HepG2 (cell line): ENCODE measurements around the gene GRIK5. TPM values are rescaled to one million over a fixed set of nuclear protein-coding genes. Genes with fewer than 3 reads are reported as not detected.

Experiments used
- ATAC-seq: fragments of 200-7000 bp; cut with Tn5 transposase; 3 replicates; pipeline ENCODE4 v1.9.1; 2020; ENCODE audit warnings: mild to moderate bottlenecking, moderate library complexity
- BruUV-seq: library from RNA; stranded (reverse); fragments of 400-500 nt; replicated peaks from 2 replicates; lab custom pipeline; 2021; lab: Mats Ljungman, UMichigan
- CTCF ChIA-PET: fragments of 300-600 bp; formaldehyde crosslinking; extraction: SDS; loops from one replicate; lab custom pipeline; 2021; ENCODE audit warnings: low total read pairs, inconsistent platforms, low intra/inter-chr PET ratio; lab: Yijun Ruan, JAX
- POLR2A ChIA-PET: fragments of 350-600 bp; sonication (Branson Sonifier 250); formaldehyde crosslinking; loops from one replicate; lab custom pipeline; 2020; ENCODE audit warnings: antibody characterized with exemption, inconsistent platforms; lab: Yijun Ruan, JAX
- DNase-seq: peaks from one replicate; pipeline ENCODE4 v3.0.0-alpha.2; 2015; ENCODE audit warnings: low spot score
- FAIRE-seq: peaks from 3 replicates; lab custom pipeline; 2011; peaks lifted over from hg19 to GRCh38; lab: Jason Lieb, UNC
- H2AFZ ChIP-seq: one replicate; pipeline ENCODE4 v1.6.1; 2011; ENCODE audit warnings: low read length, inconsistent platforms
- H3K27ac ChIP-seq: fragments of 300-600 bp; 3 replicates; pipeline ENCODE4 v1.8.0; 2011; ENCODE audit warnings: mixed run types, mild to moderate bottlenecking, mixed read lengths, low read length, inconsistent platforms; ENCODE audit not compliant: insufficient read depth; ENCODE audit errors: extremely low read length
- H3K27me3 ChIP-seq, 2 experiments: fragments of 200-600 bp in 1 of 2; 2 replicates in 1 of 2; 3 replicates in 1 of 2; pipeline versions ENCODE4 v1.6.0 to v1.8.0; 2011; ENCODE audit warnings: low read length in 2 of 2, mild to moderate bottlenecking in 2 of 2, moderate library complexity in 2 of 2, inconsistent platforms in 1 of 2; ENCODE audit not compliant: insufficient read depth in 2 of 2, control insufficient read depth in 1 of 2
- H3K36me3 ChIP-seq, 2 experiments: fragments of 200-600 bp in 1 of 2; replicated peaks in 1 of 2; 2 replicates in 1 of 2; 3 replicates in 1 of 2; pipeline versions ENCODE4 v1.5.1 to v1.8.0; 2011; ENCODE audit warnings: low read length in 2 of 2, inconsistent platforms in 1 of 2; ENCODE audit not compliant: insufficient read depth in 2 of 2, control insufficient read depth in 1 of 2
- H3K4me1 ChIP-seq: 2 replicates; pipeline ENCODE4 v1.5.1; 2012; ENCODE audit warnings: low read length, inconsistent platforms; ENCODE audit not compliant: insufficient read depth
- H3K4me2 ChIP-seq: 2 replicates; pipeline ENCODE4 v1.6.0; 2011; ENCODE audit warnings: low read depth, low read length, inconsistent platforms
- H3K4me3 ChIP-seq, 3 experiments: fragments of 200-600 bp in 1 of 3; sonication (generic), shearing (Covaris generic) in 1 of 3; replicated peaks in 1 of 3; 2 replicates each; pipeline ENCODE4 v1.5.1; 2011 to 2016; ENCODE audit warnings: low read length in 3 of 3, inconsistent platforms in 2 of 3, low read depth in 2 of 3, mild to moderate bottlenecking in 2 of 3, control low read depth in 1 of 3, mixed read lengths in 1 of 3; ENCODE audit not compliant: insufficient read depth in 1 of 3
- H3K79me2 ChIP-seq: one replicate; pipeline ENCODE4 v1.6.1; 2011; ENCODE audit warnings: low read length, inconsistent platforms; ENCODE audit not compliant: insufficient read depth
- H3K9ac ChIP-seq: 2 replicates; pipeline ENCODE4 v1.6.0; 2011; ENCODE audit warnings: mild to moderate bottlenecking, low read depth, low read length, inconsistent platforms; ENCODE audit not compliant: insufficient read depth
- H3K9me3 ChIP-seq: 2 replicates; pipeline ENCODE4 v1.5.1; 2012; ENCODE audit warnings: mild to moderate bottlenecking, low read length
- H4K20me1 ChIP-seq: 2 replicates; pipeline ENCODE4 v1.6.0; 2011; ENCODE audit warnings: inconsistent platforms, mild to moderate bottlenecking, low read length, moderate library complexity; ENCODE audit not compliant: insufficient read depth
- IKZF1 ChIP-seq: fragments of 450-650 bp; IDR thresholded peaks from 2 replicates; pipeline ENCODE4 v1.7.1; 2016
- LCORL ChIP-seq, 2 experiments: fragments of 450-650 bp in 1 of 2; sonication (generic) in 1 of 2; formaldehyde crosslinking in 1 of 2; IDR thresholded peaks; 2 replicates each; pipeline versions ENCODE4 v1.5.0 to v1.6.1; 2017 to 2020; ENCODE audit warnings: antibody characterized with exemption in 1 of 2, missing genetic modification reagents in 1 of 2
- MTA3 ChIP-seq: sonication (generic); formaldehyde crosslinking; IDR thresholded peaks from 2 replicates; pipeline ENCODE4 v1.4.0; 2020; ENCODE audit warnings: missing genetic modification reagents
- SALL1 ChIP-seq: sonication (generic); formaldehyde crosslinking; IDR thresholded peaks from 2 replicates; pipeline ENCODE4 v1.8.0; 2022; ENCODE audit warnings: mild to moderate bottlenecking, missing genetic modification reagents
- ZNF512 ChIP-seq: sonication (generic); formaldehyde crosslinking; IDR thresholded peaks from 2 replicates; pipeline ENCODE4 v1.4.0; 2020; ENCODE audit warnings: mild to moderate bottlenecking, missing genetic modification reagents
- ZNF563 ChIP-seq: sonication (generic); formaldehyde crosslinking; IDR thresholded peaks from 2 replicates; pipeline ENCODE4 v1.8.0; 2022; ENCODE audit warnings: mild to moderate bottlenecking, moderate library complexity, missing genetic modification reagents
- ZNF570 ChIP-seq: sonication (generic); formaldehyde crosslinking; IDR thresholded peaks from 2 replicates; pipeline ENCODE4 v1.4.0; 2020; ENCODE audit warnings: mild to moderate bottlenecking, missing genetic modification reagents, borderline replicate concordance
- ZNF746 ChIP-seq: sonication (generic); formaldehyde crosslinking; IDR thresholded peaks from 2 replicates; pipeline ENCODE4 v1.8.0; 2022; ENCODE audit warnings: mild to moderate bottlenecking, missing genetic modification reagents
- WGBS: methylation state at CpG from one replicate; pipeline ENCODE4 v1.1.6; 2017; ENCODE audit warnings: low lambda C conversion rate; 5-methylcytosine and 5-hydroxymethylcytosine counted together
- in situ Hi-C: cut with HindIII; loops from 2 replicates; pipeline ENCODE4 v1.10.0; 2017; ENCODE audit warnings: low pct_unique_long_range_greater_than_20kb; ENCODE audit not compliant: extremely low pct_ligation_motif_present
- intact Hi-C: fragments of 100-400 bp; cut with micrococcal nuclease; formaldehyde crosslinking; loops from one replicate; pipeline ENCODE4 v1.10.0; 2022; ENCODE audit not compliant: unreplicated experiment
- polyA plus RNA-seq, 8 experiments: library from polyadenylated mRNA; depleted of rRNA in 3 of 8; stranded (reverse) in 7 of 8; unstranded in 1 of 8; fragments of >200 nt; fragmentation: Illumina TruSeq in 4 of 8; extraction: Trizol in 4 of 8; gene quantifications; 2 replicates each; pipeline versions ENCODE4 v1.2.1 to v1.2.3, GENCODE V29; 2011 to 2016; ENCODE audit warnings: low read depth in 4 of 8, missing spikeins in 1 of 8, mixed read lengths in 1 of 8; ENCODE audit not compliant: insufficient read depth in 1 of 8
- total RNA-seq, 5 experiments: library from RNA; depleted of rRNA; stranded (reverse); fragments of >200 nt; fragmentation: Illumina TruSeq; extraction: Trizol; gene quantifications; 2 replicates each; pipeline ENCODE4 v1.2.3, GENCODE V29; 2016; ENCODE audit warnings: low read depth in 1 of 5

The GRIK5 gene
- total and polyA plus RNA-seq, 2 of the 13 experiments (the other 11 are each of a cell fraction or from before 2014, with no cell fraction given), result not detected

GRCh38 chr19:42075364-42075615 lies 5.3 kb upstream of the GRIK5 start:
- DNase-seq (no peak), FAIRE-seq (no peak), ATAC-seq (no peak)
- in situ Hi-C loops, result no loop called here
- Histone ChIP-seq H3K4me3 (peak overlapping the region; percentile 70 to 78 (median 75)), H3K27ac (peak overlapping the region; percentile 90), H3K9ac (peak overlapping the region; percentile 94), H4K20me1 (peaks cover 16% of the 10 kb centered on the region), H3K4me1 (peaks cover 28% of the 10 kb centered on the region), H3K9me3 (no peaks in the 10 kb centered on the region), H3K4me2 (peak overlapping the region; percentile 91), H3K27me3 (peaks cover 3 to 7% of the 10 kb centered on the region in 2 experiments; a peak in 2 of 5 replicates), H2AFZ (peak overlapping the region; percentile 89), H3K36me3 (peaks cover 15 to 18% of the 10 kb centered on the region in 2 experiments; a peak in 4 of 5 replicates), H3K79me2 (peaks cover 22% of the 10 kb centered on the region)
- ChIA-PET CTCF (no interaction called here), POLR2A (no interaction called here)
- 21% methylated on average over 3 of the region's 3 CpGs for WGBS
- BruUV-seq, result TSS peak; percentile 95
- no peak for TF ChIP-seq SALL1 (CRISPR knock-in tag)
- no peak for TF ChIP-seq ZNF563 (CRISPR knock-in tag)
- TF ChIP-seq IKZF1, result no peak
- 0 out of 2 replicates have a peak, but pooled peaks have one; percentile 59 for TF ChIP-seq LCORL (IDR thresholded peaks at IDR 0.05)
- no peak for TF ChIP-seq LCORL (CRISPR knock-in tag; IDR thresholded peaks at IDR 0.05)
- no peak for TF ChIP-seq ZNF570 (CRISPR knock-in tag)
- no peak for TF ChIP-seq MTA3
- TF ChIP-seq ZNF512 (CRISPR knock-in tag), result peak; percentile 66; the same call in 1 of the 2 replicates
- peak; percentile 46; the same call in 1 of the 2 replicates for TF ChIP-seq ZNF746 (CRISPR knock-in tag)
- intact Hi-C loops, result no loop called here
